NCI-H2081 treated with DMSO at 0.1 percent for 48 hours (cell line): ENCODE data around the gene RASSF8.

Experiments
- DNase-seq: peaks from one replicate; lab custom pipeline; 2025; lab: John Stamatoyannopoulos, UW

The RASSF8 gene, protein sequence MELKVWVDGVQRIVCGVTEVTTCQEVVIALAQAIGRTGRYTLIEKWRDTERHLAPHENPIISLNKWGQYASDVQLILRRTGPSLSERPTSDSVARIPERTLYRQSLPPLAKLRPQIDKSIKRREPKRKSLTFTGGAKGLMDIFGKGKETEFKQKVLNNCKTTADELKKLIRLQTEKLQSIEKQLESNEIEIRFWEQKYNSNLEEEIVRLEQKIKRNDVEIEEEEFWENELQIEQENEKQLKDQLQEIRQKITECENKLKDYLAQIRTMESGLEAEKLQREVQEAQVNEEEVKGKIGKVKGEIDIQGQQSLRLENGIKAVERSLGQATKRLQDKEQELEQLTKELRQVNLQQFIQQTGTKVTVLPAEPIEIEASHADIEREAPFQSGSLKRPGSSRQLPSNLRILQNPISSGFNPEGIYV

DNA sequence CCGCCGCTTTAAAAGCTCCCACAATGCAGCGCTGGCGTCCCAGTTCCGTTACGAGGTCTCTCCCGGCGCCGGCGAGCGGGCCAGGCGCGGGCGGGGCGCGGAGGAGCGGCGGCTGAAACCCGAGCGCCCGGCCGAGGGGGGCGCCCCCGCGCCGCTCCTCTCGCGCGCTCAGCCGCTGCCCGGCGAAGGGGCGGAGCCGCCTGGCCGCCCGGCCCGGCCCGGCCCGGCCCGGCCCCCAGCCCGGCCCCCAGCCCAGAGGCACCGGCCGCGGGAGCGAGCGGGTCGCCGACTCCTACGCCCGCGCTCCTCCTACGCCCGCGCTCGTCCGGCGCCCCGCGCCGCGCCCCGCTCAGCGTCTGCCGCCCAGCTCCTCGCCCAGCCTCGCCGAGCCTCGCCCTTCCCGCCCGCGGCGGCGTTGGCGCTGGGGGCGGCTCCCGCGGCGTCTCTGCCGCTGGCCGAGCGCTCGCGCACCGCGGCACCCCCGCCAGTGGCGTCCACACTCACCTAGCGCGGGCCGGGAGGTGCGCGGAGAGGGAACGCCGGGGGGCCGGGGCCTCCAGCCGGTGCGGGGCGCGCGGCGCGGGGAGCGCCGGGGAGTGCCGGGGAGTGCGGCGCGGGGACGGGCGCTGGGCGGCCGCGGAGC lies at the start of gene RASSF8:
Gene RASSF8 (plus strand): TSS at position 255 of the 643 bp plus-strand sequence. CDS start 96,662 bp downstream, outside the sequence.
- no peak for DNase-seq

DNA sequence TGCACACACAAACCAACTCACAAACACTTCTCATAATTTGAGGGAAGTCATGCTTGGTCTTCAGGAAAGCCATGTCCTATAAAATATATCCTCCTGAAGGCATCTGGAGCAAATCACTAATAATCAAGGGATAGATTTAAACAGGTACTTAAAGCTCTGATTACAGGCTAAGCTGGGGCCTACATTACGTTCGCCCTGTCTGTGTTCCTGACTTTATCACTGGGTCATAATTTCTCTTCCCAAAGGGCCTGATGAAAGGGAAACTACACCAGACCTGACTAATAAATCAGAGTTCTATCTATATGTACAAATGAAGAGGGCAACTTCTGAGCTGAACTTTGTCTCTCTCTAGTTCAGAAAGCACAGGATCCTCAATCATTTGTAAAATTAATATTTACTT lies 43.9 kb upstream of the RASSF8 start:
- DNase-seq: no peak

GRCh38 chr12:25924491-25925001 lies 33.9 kb upstream of the RASSF8 start:
- DNase-seq: no peak

DNA sequence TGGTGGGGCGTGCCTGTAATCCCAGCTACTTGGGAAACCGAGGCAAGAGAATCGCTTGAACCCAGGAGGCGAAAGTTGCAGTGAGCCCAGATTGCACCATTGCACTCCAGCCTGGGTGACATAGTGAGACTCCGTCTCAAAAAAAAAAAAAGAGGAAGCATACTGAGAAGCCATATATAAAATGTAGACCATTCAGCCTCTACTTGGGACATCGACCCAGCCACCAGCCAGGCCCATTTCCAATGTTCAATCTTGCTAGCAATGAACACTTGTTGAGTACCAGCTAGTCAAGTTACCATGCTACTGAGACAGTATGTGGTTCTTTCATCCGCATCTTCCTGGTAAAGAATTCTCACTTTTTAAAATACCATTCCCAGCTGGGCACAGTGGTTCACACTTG lies 33.4 kb upstream of the RASSF8 start:
- no peak for DNase-seq

- no peak for DNase-seq
Measured at GRCh38 chr12:25926536-25926935, 31.9 kb upstream of the RASSF8 start.

GRCh38 chr12:25929142-25929541 lies 29.3 kb upstream of the RASSF8 start:
- no peak for DNase-seq

DNA sequence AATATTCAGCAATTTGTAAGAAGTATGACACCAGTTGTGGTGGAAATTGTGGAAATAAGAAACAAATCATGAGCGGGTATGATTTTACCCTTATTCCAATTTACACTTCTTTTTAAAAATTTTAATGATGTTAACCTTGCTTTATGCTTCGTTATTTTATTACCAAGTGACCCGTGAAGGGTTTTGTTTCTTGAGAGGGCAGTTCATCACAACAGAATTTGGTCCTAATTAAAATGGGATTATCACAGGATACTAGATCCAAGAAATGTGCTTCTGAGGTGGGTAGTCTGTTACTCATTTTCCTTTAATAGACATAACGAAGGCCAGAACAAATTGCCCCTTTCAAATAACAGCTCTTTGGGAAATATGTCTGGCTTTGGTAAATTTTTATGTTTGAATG lies 25.5 kb upstream of the RASSF8 start:
- DNase-seq: no peak

GRCh38 chr12:25934456-25934855 lies 24.0 kb upstream of the RASSF8 start:
- DNase-seq: no peak

- no peak for DNase-seq
Measured at GRCh38 chr12:25935355-25936144, 22.9 kb upstream of the RASSF8 start.

DNA sequence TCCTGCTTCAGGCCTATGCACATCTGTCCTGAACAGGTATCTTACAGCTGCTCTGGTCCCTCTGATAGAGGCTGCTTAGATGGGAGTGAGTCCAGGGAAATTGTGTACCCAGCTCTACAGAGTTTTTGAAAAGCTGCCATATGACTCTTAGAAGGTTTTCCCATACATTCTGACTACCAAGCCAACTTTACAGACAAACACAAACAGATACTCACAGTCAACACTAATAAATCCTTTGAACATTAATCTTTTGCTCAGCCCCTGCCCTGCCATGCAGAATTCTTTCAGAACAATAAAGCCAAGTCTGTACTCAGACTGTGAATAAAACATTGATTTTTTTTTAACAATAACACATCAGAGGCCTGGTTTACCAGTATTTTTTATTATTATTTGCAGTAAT lies 21.4 kb upstream of the RASSF8 start:
- no peak for DNase-seq

GRCh38 chr12:25938581-25938980 lies 19.9 kb upstream of the RASSF8 start:
- DNase-seq: no peak

- DNase-seq: no peak
Measured at GRCh38 chr12:25939606-25940005, 18.9 kb upstream of the RASSF8 start.

- DNase-seq: no peak
Measured at GRCh38 chr12:25940886-25941285, 17.6 kb upstream of the RASSF8 start.

- DNase-seq: no peak
Measured at GRCh38 chr12:25942709-25943108, 15.8 kb upstream of the RASSF8 start.

DNA sequence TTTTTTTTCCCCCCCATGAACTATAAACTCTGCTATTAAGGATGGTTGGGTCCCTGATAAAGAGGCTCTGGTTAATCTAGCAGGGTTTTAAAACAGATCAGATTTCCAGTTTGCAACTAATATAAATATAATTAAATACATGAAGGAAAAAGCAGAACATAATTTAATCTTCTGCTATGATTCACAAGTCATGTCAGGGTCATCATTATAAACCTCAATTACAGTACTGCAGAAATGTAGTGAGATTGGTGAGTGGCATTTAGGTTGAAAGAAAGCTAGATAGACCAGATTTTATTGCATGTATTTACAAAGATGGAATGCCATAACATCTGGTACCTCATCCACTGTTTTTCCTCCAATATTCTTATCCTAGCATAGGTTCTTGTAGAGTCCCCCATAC lies 14.5 kb upstream of the RASSF8 start:
- DNase-seq: no peak

- DNase-seq: no peak
Measured at GRCh38 chr12:25949343-25949742, 9.1 kb upstream of the RASSF8 start.

DNA sequence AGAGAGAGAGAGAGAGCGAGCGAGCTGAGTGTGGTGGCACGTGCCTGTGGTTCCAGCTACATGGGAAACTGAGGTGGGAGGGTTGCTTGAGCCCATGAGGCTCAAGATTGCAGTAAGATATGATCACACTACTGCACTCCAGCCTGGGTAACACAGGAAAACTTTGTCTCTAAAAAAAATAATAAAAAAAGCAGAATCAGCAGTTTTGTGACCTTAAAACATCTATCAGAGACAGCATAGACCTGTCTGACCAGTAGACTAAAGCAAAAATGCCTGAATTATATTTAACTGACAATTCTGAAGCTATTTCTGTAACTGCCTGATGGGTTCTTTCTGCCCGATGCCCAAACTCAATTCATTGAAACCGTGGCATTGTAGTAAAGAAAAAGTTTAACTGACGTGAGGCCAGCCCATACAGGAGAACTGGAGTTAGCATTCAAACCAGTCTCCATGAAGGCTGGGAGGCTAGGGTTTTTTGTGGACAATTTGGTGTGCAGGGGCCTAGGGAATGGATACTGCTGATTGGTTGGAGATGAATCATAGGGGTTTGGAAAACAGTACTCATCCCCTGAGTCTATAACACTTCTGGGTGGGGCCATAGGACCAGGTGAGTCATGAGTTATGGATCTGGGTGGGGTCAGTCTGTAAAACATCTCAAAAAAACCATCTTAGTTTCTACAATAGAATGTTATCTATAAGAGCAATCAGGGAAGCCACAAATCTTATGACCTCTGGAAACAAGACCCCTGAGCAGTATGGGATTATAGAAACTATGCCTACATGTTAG lies 8.0 kb upstream of the RASSF8 start:
- no peak for DNase-seq

DNA sequence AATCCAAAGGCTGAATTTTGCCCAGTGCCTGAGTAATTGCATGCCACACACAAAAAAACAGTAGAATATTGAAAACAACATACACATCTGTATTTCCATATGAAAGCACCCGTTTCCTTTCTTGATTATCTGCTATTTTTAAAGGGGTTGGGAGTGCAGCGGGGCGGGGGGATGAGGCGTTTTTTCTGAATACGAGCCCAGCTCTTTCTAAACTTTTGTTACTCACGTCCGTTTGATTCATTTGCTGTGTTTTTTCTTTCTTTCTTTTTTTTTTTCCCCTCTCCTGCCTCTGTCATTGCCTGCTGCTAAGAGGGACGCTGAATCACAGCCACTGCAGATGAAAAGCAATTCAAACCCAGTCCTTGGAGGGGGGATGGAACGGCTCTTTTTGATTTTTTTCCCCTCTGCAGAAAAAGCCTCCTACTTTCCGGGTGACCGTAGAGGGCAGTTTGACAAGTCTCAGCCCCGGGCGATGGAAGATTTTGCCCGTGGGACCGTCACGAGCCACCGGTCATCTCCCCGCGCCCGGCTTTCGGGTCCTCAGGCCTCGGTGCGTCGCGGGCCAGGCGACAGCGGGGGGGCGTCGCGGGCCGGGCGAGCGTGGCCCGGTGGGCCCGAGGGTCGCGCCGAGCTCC lies 572 bp upstream of the RASSF8 start:
- no peak for DNase-seq

- no peak for DNase-seq
Measured at GRCh38 chr12:25959071-25959961, 834 bp downstream of the RASSF8 start.

DNA sequence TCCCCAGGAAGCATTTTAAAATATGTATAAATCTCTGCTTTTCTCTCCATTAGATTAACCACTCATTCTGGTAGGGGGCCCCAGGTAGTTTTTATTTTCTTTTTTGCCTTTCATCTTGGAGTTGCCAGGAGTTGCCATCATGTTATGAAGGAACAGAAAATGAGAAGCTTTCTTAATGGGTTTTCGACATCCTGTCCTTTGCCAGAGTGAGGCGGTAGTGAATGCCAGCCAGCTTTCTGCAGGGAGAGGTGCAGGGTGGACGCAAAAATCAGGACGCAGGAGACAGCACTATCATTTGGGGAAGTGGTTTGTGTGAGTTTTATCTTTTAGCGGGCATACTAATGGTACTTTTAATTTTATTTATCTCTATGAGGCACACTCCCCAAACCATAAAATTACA lies 1.7 kb downstream of the RASSF8 start:
- no peak for DNase-seq
